Measurements from ENCODE around the gene PTPRD. TPM values are rescaled to one million over a fixed set of nuclear protein-coding genes. Genes with fewer than 3 reads are reported as not detected.

Gene PTPRD
- total RNA-seq, 4 donors from 2014 or later, result 85.8 to 169 (median 135) TPM

DNA sequence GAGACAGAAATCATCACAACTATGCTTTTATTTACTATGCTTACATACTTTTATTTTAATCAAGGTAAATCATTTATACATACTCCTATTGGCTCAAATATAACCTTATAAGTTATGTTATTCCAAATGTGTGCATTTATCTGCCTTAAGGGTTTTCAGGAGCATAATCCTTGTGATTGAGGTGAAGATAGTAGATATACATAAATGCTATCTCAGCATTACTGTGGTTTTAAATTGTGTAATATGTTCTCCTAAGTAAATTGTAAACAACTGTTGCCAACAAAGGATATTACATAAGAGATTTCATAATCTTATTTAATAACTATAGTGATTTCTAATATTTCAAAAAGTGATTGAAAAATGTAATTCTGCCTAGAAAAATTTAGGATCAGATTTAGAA lies 1438.4 kb downstream of the PTPRD start:
- DNase-seq, result no peak
- Histone ChIP-seq H3K36me3 (no peaks in the 10 kb centered on the region), H3K9me3 (no peaks in the 10 kb centered on the region), H3K4me3 (no peak overlapping the region), H3K4me1 (no peaks in the 10 kb centered on the region), H3K27me3 (no peaks in the 10 kb centered on the region), H3K27ac (no peak overlapping the region)
- no peak for TF ChIP-seq POLR2A (IDR thresholded peaks at IDR 0.05)
- TF ChIP-seq, protein P1, sequence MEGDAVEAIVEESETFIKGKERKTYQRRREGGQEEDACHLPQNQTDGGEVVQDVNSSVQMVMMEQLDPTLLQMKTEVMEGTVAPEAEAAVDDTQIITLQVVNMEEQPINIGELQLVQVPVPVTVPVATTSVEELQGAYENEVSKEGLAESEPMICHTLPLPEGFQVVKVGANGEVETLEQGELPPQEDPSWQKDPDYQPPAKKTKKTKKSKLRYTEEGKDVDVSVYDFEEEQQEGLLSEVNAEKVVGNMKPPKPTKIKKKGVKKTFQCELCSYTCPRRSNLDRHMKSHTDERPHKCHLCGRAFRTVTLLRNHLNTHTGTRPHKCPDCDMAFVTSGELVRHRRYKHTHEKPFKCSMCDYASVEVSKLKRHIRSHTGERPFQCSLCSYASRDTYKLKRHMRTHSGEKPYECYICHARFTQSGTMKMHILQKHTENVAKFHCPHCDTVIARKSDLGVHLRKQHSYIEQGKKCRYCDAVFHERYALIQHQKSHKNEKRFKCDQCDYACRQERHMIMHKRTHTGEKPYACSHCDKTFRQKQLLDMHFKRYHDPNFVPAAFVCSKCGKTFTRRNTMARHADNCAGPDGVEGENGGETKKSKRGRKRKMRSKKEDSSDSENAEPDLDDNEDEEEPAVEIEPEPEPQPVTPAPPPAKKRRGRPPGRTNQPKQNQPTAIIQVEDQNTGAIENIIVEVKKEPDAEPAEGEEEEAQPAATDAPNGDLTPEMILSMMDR (IDR thresholded peaks at IDR 0.05), result no peak

DNA sequence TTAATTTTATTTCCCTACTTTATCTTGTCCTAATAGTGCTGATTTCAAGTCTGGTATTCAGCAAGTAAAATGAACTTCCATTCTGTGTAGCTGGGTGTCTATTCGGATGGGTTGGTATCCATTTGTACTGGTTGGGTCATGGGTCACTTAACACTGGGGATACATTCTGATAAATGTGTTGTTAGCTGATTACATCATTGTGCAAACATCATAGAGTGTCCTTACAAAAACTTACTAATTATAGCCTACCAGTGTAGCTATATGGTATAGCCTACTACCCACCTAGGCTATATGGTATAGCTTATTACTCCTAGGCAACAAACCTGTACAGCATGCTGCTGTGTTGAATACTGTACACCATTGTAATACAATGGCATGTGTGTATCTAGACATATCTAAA lies 1439.5 kb downstream of the PTPRD start:
- TF ChIP-seq, protein P1 (IDR thresholded peaks at IDR 0.05), result no peak
- no peak for TF ChIP-seq POLR2A (IDR thresholded peaks at IDR 0.05)
- H3K27me3 ChIP-seq, result no peaks in the 10 kb centered on the region
- no peak for DNase-seq
- H3K4me3 ChIP-seq, result no peak overlapping the region
- no peaks in the 10 kb centered on the region for H3K4me1 ChIP-seq
- no peaks in the 10 kb centered on the region for H3K9me3 ChIP-seq
- no peaks in the 10 kb centered on the region for H3K36me3 ChIP-seq
- no peak overlapping the region for H3K27ac ChIP-seq

DNA sequence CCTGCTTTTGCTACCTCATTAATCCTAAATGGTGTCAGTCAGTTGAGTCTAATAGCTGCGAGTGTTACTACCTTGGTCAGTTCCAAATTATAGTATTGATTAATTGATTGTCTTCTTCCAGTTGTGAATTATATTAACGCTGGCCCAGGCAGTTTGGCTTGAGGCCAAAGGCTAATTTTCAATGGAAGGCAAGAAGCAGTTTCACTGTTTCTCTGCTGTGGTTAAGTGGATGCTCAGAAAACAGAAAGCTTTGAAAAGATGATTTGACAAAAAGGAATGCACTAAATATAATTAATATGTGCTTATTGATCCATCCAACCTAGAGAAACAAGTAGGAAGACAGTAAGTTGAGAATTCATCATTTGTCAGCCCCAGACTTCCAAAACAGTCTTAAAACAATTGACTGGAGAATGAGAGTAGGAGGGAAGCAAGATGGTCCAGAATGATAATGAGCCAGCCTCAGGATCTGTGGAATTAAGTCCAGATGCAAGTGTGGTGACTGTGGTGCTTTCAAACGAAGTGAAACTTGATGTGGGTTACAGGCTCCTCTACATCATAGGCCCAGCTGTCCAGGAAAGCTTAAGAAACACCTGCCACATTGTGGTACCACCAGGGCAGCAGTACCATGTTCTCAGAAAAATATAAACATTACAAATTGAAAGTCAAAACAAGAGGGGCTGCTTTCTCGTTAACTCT lies 1442.2 kb downstream of the PTPRD start:
- Histone ChIP-seq H3K36me3 (no peaks in the 10 kb centered on the region), H3K27me3 (no peaks in the 10 kb centered on the region), H3K27ac (no peak overlapping the region), H3K4me3 (no peak overlapping the region), H3K4me1 (no peaks in the 10 kb centered on the region), H3K9me3 (no peaks in the 10 kb centered on the region)
- DNase-seq, result no peak
- no peak for TF ChIP-seq POLR2A (IDR thresholded peaks at IDR 0.05)
- TF ChIP-seq, protein P1 (IDR thresholded peaks at IDR 0.05), result no peak

DNA sequence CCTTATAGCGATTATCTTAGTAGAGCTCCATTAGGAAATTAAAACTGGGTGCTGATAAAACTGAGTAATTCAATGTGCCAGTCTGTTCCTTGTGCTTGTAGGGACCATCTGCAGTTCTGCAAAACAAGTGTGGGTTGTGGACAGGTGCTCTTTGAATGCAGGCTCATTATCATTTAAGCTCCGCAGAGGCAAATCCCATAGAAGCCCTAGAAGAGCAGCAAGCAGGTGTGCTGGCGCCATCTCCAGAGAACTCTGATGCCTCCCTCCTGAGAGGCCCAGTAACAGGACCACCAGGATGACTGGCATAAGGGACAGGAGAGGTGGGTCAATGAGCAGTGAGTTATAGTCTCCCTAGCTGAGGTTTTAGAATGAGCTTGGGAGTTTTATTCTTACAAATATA lies 1470.8 kb downstream of the PTPRD start:
- Histone ChIP-seq H3K27ac (no peak overlapping the region), H3K36me3 (no peaks in the 10 kb centered on the region), H3K9me3 (no peaks in the 10 kb centered on the region), H3K4me1 (no peaks in the 10 kb centered on the region), H3K4me3 (no peak overlapping the region), H3K27me3 (no peaks in the 10 kb centered on the region)
- DNase-seq, result no peak
- TF ChIP-seq POLR2A (IDR thresholded peaks at IDR 0.05), result no peak
- TF ChIP-seq, protein P1 (IDR thresholded peaks at IDR 0.05), result no peak

DNA sequence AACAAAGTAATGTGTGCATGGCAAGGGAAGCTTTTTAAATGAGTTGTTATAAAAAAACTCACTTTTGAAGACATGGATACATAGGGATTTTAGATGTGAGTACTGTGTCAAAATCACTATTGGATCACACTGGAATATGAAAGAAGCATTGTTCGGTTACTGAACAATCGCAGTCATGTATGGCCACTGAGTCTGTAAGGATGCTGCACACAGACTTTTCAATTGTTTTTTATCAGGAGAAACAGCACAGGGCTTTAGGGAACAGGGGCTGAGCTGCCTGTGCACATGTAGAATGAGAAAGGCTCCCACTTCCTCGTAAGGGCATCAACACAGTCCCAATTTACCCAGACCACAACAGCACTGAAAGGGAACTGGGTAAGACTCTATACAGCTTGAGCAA lies 1479.3 kb downstream of the PTPRD start:
- no peak for TF ChIP-seq POLR2A (IDR thresholded peaks at IDR 0.05)
- TF ChIP-seq, protein P1 (IDR thresholded peaks at IDR 0.05), result no peak
- Histone ChIP-seq H3K36me3 (no peaks in the 10 kb centered on the region), H3K27me3 (no peaks in the 10 kb centered on the region), H3K4me1 (no peaks in the 10 kb centered on the region), H3K27ac (no peak overlapping the region), H3K4me3 (no peak overlapping the region), H3K9me3 (no peaks in the 10 kb centered on the region)
- no peak for DNase-seq

DNA sequence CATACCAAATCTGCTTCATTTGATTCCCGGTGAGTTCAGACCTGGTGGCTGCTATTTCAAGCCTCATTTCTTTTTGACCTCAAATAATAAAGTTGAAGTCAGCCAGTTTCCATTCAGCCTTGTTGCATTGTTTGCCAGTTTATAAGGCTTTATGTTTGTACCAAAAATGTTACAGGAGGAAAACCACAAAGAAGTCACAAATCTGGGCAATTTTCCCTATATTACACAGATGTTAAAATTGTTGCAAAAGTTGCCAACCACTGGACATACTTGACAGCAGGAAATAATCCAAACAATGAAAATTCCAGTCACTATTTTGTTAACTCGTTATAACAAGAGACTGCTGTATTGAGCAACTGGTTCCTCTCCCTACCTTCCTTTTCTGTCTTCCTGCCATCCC lies 1488.2 kb downstream of the PTPRD start:
- Histone ChIP-seq H3K4me3 (no peak overlapping the region), H3K27ac (no peak overlapping the region), H3K4me1 (no peaks in the 10 kb centered on the region), H3K9me3 (no peaks in the 10 kb centered on the region), H3K27me3 (no peaks in the 10 kb centered on the region), H3K36me3 (no peaks in the 10 kb centered on the region)
- no peak for DNase-seq
- no peak for TF ChIP-seq POLR2A (IDR thresholded peaks at IDR 0.05)
- TF ChIP-seq, protein P1 (IDR thresholded peaks at IDR 0.05), result no peak

Measured in Peyer's patch (tissue), 4 donors.